Measurements from ENCODE around the gene USP36.
"Not testable (repeated sequence)": the region's sequence is repeated elsewhere in the genome, so short reads cannot be mapped to it uniquely, and the experiment has no call there.

The USP36 gene

GRCh38 chr17:78771758-78772382 is 68.7 kb downstream of the USP36 start:
- DNase-seq (ENCODE audit: low read depth in 2 of 2), result no peak

GRCh38 chr17:78769196-78769773 is 71.3 kb downstream of the USP36 start:
- no peak for DNase-seq (ENCODE audit: low read depth in 2 of 2)

GRCh38 chr17:78767806-78768205 is 72.8 kb downstream of the USP36 start:
- DNase-seq (ENCODE audit: low read depth in 2 of 2), result no peak

- DNase-seq (ENCODE audit: low read depth in 2 of 2), result no peak
Measured at GRCh38 chr17:78766743-78767294, 73.8 kb downstream of the USP36 start.

GRCh38 chr17:78766225-78766624 is 74.4 kb downstream of the USP36 start:
- DNase-seq (ENCODE audit: low read depth in 2 of 2), result no peak

- DNase-seq (ENCODE audit: low read depth in 2 of 2), result no peak
Measured at GRCh38 chr17:78765821-78766220, 74.8 kb downstream of the USP36 start.

GRCh38 chr17:78764871-78765270 is 75.7 kb downstream of the USP36 start:
- DNase-seq (ENCODE audit: low read depth in 2 of 2), result no peak

- no peak for DNase-seq (ENCODE audit: low read depth in 2 of 2)
Measured at GRCh38 chr17:78763561-78763960, 77.1 kb downstream of the USP36 start.

- no peak for DNase-seq (ENCODE audit: low read depth in 2 of 2)
Measured at GRCh38 chr17:78761789-78762406, 78.7 kb downstream of the USP36 start.

- DNase-seq (ENCODE audit: low read depth in 2 of 2), result no peak
Measured at GRCh38 chr17:78759969-78760352, 80.7 kb downstream of the USP36 start.

- DNase-seq (ENCODE audit: low read depth in 2 of 2), result no peak
Measured at GRCh38 chr17:78759203-78759968, 81.2 kb downstream of the USP36 start.

GRCh38 chr17:78753316-78754250 is 87.0 kb downstream of the USP36 start:
- DNase-seq (ENCODE audit: low read depth in 2 of 2), result no peak

- DNase-seq (ENCODE audit: low read depth in 2 of 2), result no peak
Measured at GRCh38 chr17:78751447-78752161, 89.0 kb downstream of the USP36 start.

GRCh38 chr17:78751000-78751399 is 89.6 kb downstream of the USP36 start:
- DNase-seq (ENCODE audit: low read depth in 2 of 2), result not testable (repeated sequence)

GRCh38 chr17:78748730-78749317 is 91.8 kb downstream of the USP36 start:
- peak; percentile 64 to 70 for DNase-seq (ENCODE audit: low read depth in 2 of 2)

GRCh38 chr17:78748048-78748729 is 92.4 kb downstream of the USP36 start:
- DNase-seq (ENCODE audit: low read depth in 2 of 2), result peak in 1 of 2 donors; percentile 35

- DNase-seq (ENCODE audit: low read depth in 2 of 2), result no peak
Measured at GRCh38 chr17:78747488-78747887, 93.1 kb downstream of the USP36 start.

- DNase-seq (ENCODE audit: low read depth in 2 of 2), result no peak
Measured at GRCh38 chr17:78746949-78747269, 93.7 kb downstream of the USP36 start.

- DNase-seq (ENCODE audit: low read depth in 2 of 2), result no peak
Measured at GRCh38 chr17:78746263-78746948, 94.2 kb downstream of the USP36 start.
